NCI-H2029 (cell line): ENCODE results near the gene TMC1.

Source experiments
- DNase-seq: peaks from one replicate; lab custom pipeline; 2025; lab: John Stamatoyannopoulos, UW

TMC1 gene

GRCh38 chr9:72680593-72681282 is 159.3 kb downstream of the TMC1 start:
- peak; percentile 27 for DNase-seq

GRCh38 chr9:72681283-72681630 is 159.8 kb downstream of the TMC1 start:
- peak; percentile 82 for DNase-seq

- no peak for DNase-seq
Measured at GRCh38 chr9:72684615-72685014, 163.2 kb downstream of the TMC1 start.

GRCh38 chr9:72685911-72686310 is 164.5 kb downstream of the TMC1 start:
- DNase-seq, result no peak

GRCh38 chr9:72687331-72687730 is 165.9 kb downstream of the TMC1 start:
- no peak for DNase-seq

GRCh38 chr9:72691671-72692070 is 170.3 kb downstream of the TMC1 start:
- DNase-seq, result no peak

- DNase-seq, result no peak
Measured at GRCh38 chr9:72695365-72695764, 174.0 kb downstream of the TMC1 start.

- DNase-seq, result no peak
Measured at GRCh38 chr9:72696511-72696910, 175.1 kb downstream of the TMC1 start.

GRCh38 chr9:72701510-72701909 is 180.1 kb downstream of the TMC1 start:
- no peak for DNase-seq

GRCh38 chr9:72703574-72703973 is 182.2 kb downstream of the TMC1 start:
- no peak for DNase-seq

- no peak for DNase-seq
Measured at GRCh38 chr9:72704688-72705375, 183.4 kb downstream of the TMC1 start.

- no peak for DNase-seq
Measured at GRCh38 chr9:72718503-72718902, 197.1 kb downstream of the TMC1 start.

- no peak for DNase-seq
Measured at GRCh38 chr9:72721067-72721466, 199.7 kb downstream of the TMC1 start.

- no peak for DNase-seq
Measured at GRCh38 chr9:72726947-72727346, 205.5 kb downstream of the TMC1 start.

- no peak for DNase-seq
Measured at GRCh38 chr9:72728031-72728770, 206.8 kb downstream of the TMC1 start.

GRCh38 chr9:72733895-72734294 is 212.5 kb downstream of the TMC1 start:
- no peak for DNase-seq

GRCh38 chr9:72734631-72735030 is 213.2 kb downstream of the TMC1 start:
- no peak for DNase-seq

GRCh38 chr9:72743836-72744235 is 222.4 kb downstream of the TMC1 start:
- DNase-seq, result no peak

- DNase-seq, result no peak
Measured at GRCh38 chr9:72749276-72749675, 227.9 kb downstream of the TMC1 start.

- no peak for DNase-seq
Measured at GRCh38 chr9:72751541-72751940, 230.1 kb downstream of the TMC1 start.

GRCh38 chr9:72753266-72753893 is 232.0 kb downstream of the TMC1 start:
- DNase-seq, result peak; percentile 11

- DNase-seq, result no peak
Measured at GRCh38 chr9:72755836-72756235, 234.4 kb downstream of the TMC1 start.

- DNase-seq, result no peak
Measured at GRCh38 chr9:72758944-72759343, 237.5 kb downstream of the TMC1 start.
